OCI-LY1 (cell line): ENCODE measurements around the gene DNAH11.

Source experiments
- EZH2 ChIP-seq: fragments of 200-600 bp; sonication (generic), shearing (Covaris generic); IDR thresholded peaks from 2 replicates; pipeline ENCODE4 v1.8.0; 2017; ENCODE audit warnings: borderline replicate concordance, mixed run types, mild to moderate bottlenecking, antibody characterized with exemption, low read length, moderate library complexity, mixed read lengths
- TF ChIP-seq, protein P1 (sequence below): fragments of 200-600 bp; sonication (generic), shearing (Covaris generic); IDR thresholded peaks from 2 replicates; pipeline ENCODE4 v1.5.1; 2017; ENCODE audit warnings: mild to moderate bottlenecking, antibody characterized with exemption, low read length, moderate library complexity, mixed read lengths

DNA sequence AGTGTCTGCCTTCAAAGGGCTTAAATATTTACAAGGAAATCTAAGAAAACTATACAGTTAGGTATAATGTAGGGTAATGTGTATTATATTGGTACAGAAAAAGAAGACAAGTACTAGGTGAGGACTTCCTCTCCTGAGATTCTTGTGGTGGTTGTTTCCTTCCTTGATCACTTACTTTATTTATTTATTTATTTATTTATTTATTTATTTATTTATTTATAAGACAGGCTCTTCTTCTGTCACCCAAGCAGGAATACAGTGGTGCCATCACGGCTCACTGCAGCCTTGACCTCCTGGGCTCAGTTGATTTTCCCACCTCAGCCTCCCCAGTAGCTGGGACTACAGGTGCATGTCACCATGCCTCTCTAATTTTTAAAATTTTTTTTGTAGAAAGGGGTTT is 18.2 kb upstream of the DNAH11 start:
- TF ChIP-seq, protein P1, sequence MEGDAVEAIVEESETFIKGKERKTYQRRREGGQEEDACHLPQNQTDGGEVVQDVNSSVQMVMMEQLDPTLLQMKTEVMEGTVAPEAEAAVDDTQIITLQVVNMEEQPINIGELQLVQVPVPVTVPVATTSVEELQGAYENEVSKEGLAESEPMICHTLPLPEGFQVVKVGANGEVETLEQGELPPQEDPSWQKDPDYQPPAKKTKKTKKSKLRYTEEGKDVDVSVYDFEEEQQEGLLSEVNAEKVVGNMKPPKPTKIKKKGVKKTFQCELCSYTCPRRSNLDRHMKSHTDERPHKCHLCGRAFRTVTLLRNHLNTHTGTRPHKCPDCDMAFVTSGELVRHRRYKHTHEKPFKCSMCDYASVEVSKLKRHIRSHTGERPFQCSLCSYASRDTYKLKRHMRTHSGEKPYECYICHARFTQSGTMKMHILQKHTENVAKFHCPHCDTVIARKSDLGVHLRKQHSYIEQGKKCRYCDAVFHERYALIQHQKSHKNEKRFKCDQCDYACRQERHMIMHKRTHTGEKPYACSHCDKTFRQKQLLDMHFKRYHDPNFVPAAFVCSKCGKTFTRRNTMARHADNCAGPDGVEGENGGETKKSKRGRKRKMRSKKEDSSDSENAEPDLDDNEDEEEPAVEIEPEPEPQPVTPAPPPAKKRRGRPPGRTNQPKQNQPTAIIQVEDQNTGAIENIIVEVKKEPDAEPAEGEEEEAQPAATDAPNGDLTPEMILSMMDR = no peak
- no peak for TF ChIP-seq EZH2
